ENCODE measurements around the gene IGF1. TPM values are rescaled to one million over a fixed set of nuclear protein-coding genes. Genes with fewer than 3 reads are reported as not detected.

The IGF1 gene
- polyA plus RNA-seq, 1 of the 3 experiments (the other 2 are of a cell fraction): 0.07 TPM

DNA sequence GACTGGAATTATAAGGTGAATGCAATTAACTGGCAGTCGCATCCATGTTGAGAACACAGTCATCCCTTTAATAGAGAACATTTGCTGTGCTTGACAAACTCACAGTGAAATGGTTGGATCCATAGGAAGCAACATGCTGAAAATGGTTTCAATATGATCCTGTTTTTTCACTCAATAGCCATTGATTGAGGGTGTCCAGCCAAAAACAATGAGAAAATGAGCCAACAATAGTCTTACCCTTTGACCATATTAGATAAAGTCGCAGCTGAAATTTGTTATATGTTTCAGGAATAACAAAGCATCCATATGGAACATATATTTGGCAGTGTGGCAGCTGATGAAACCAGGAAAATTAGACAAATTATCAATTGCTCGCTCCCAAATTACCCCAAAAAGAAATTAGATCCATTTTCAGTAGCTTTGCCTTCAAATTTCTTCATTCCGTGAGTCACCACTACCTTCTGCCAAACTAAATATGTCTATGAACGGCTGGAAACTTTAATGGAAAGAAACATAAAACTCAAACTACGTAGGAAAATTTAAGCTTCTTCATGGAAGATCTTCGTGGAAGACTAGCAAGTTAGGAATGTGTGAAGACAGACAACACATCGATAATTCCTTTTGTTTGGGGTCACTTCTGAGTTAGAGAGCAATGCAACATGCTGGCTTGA is 17.4 kb downstream of the IGF1 start:
- peak overlapping the region in 1 of 2 experiments; percentile 50; a peak in 2 of 4 replicates for H3K27ac ChIP-seq (ENCODE audit: low read depth in 2 of 2, low read length in 1 of 2)
- no peak overlapping the region for H3K9ac ChIP-seq
- H3K4me2 ChIP-seq: peak overlapping the region; percentile 42
- H3F3A ChIP-seq (replicated peaks; ENCODE audit: insufficient read depth): peaks cover 12% of the 10 kb centered on the region
- TF ChIP-seq ELF1 (IDR thresholded peaks at IDR 0.05) (no peak), FOSL2 (IDR thresholded peaks at IDR 0.05; ENCODE audit: borderline replicate concordance, low read depth) (0 out of 2 replicates have a peak, but pooled peaks have one; percentile 32), JUND (IDR thresholded peaks at IDR 0.05) (peak; percentile 38; the same call in 1 of the 2 replicates), NFIC (IDR thresholded peaks at IDR 0.05; ENCODE audit: borderline replicate concordance) (peak; percentile 44; the same call in 1 of the 2 replicates)
- TF ChIP-seq, protein P1, sequence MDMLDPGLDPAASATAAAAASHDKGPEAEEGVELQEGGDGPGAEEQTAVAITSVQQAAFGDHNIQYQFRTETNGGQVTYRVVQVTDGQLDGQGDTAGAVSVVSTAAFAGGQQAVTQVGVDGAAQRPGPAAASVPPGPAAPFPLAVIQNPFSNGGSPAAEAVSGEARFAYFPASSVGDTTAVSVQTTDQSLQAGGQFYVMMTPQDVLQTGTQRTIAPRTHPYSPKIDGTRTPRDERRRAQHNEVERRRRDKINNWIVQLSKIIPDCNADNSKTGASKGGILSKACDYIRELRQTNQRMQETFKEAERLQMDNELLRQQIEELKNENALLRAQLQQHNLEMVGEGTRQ (IDR thresholded peaks at IDR 0.05; ENCODE audit: borderline replicate concordance, low read depth, low read length): no peak
- TF ChIP-seq, protein P2, sequence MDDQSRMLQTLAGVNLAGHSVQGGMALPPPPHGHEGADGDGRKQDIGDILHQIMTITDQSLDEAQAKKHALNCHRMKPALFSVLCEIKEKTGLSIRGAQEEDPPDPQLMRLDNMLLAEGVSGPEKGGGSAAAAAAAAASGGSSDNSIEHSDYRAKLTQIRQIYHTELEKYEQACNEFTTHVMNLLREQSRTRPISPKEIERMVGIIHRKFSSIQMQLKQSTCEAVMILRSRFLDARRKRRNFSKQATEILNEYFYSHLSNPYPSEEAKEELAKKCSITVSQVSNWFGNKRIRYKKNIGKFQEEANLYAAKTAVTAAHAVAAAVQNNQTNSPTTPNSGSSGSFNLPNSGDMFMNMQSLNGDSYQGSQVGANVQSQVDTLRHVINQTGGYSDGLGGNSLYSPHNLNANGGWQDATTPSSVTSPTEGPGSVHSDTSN (IDR thresholded peaks at IDR 0.05): peak; percentile 25
- no peaks in the 10 kb centered on the region for H3K9me3 ChIP-seq
- ChIA-PET CTCF (interaction anchor here (0.6 to 1.2 kb wide), 3 partner anchors 16 to 534 kb away, joined by 3 read pairs; no protein-coding TSS in a partner anchor), POLR2A (no interaction called here)
- 8% methylated on average over 8 of the region's 8 CpGs for WGBS (ENCODE audit: low lambda C conversion rate)
- H3K36me3 ChIP-seq (replicated peaks in 1 of 2; ENCODE audit: control insufficient read depth in 1 of 2, insufficient read depth in 2 of 2, low read length in 1 of 2): no peaks in the 10 kb centered on the region
- no peaks in the 10 kb centered on the region for H3K9me2 ChIP-seq
- H2AFZ ChIP-seq (ENCODE audit: low read depth): no peak overlapping the region
- H3K79me2 ChIP-seq (ENCODE audit: insufficient read depth): no peaks in the 10 kb centered on the region
- no peak for DNase-seq
- no peaks in the 10 kb centered on the region for H4K20me1 ChIP-seq (ENCODE audit: insufficient read depth)
- H3K4me3 ChIP-seq (ENCODE audit: low read depth in 2 of 2, low read length in 1 of 2): no peak overlapping the region; a peak in 1 of 4 replicates
- no peaks in the 10 kb centered on the region for H3K27me3 ChIP-seq (ENCODE audit: insufficient read depth)
- H3K4me1 ChIP-seq (ENCODE audit: control insufficient read depth in 1 of 2, insufficient read depth in 2 of 2, low read depth in 1 of 2, low read length in 1 of 2): peaks cover 0 to 5% of the 10 kb centered on the region in 2 experiments; a peak in 1 of 4 replicates

DNA sequence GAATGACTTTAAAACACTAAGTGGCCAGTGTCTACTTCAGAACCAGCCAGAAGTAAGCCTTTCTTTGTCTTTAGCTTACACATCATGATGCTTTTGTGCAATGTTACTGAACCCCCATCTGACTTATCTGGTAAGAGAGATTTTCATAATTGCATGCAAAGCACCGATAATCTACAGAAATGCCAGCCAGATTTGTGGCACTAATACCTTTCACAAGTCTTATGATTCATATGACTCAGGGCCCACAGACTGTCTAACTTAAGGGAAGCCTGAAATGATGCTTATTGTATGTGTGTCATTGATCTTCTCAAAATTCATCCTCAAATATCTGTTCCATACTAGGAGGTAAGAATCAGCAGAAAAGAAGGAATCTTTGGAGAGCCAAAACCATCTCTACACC is 18.0 kb downstream of the IGF1 start:
- ChIA-PET POLR2A (no interaction called here), CTCF (interaction anchor here (0.5 to 1.0 kb wide), 2 partner anchors 16 kb away, joined by 3 read pairs; no protein-coding TSS in a partner anchor)
- 14% methylated on average over 1 of the region's 1 CpG for WGBS (ENCODE audit: low lambda C conversion rate)
- Histone ChIP-seq H3K79me2 (ENCODE audit: insufficient read depth) (no peaks in the 10 kb centered on the region), H2AFZ (ENCODE audit: low read depth) (no peak overlapping the region), H3K27ac (ENCODE audit: low read depth in 2 of 2, low read length in 1 of 2) (no peak overlapping the region), H3K9me2 (no peaks in the 10 kb centered on the region), H3K27me3 (ENCODE audit: insufficient read depth) (no peaks in the 10 kb centered on the region), H3F3A (replicated peaks; ENCODE audit: insufficient read depth) (peaks cover 12% of the 10 kb centered on the region), H3K4me2 (0 out of 2 replicates have a peak overlapping the region, but pooled peaks have one; percentile 42), H3K36me3 (replicated peaks in 1 of 2; ENCODE audit: control insufficient read depth in 1 of 2, insufficient read depth in 2 of 2, low read length in 1 of 2) (no peaks in the 10 kb centered on the region), H3K4me1 (ENCODE audit: control insufficient read depth in 1 of 2, insufficient read depth in 2 of 2, low read depth in 1 of 2, low read length in 1 of 2) (peaks cover 0 to 5% of the 10 kb centered on the region in 2 experiments; a peak in 1 of 4 replicates), H3K9me3 (no peaks in the 10 kb centered on the region), H3K9ac (no peak overlapping the region), H3K4me3 (ENCODE audit: low read depth in 2 of 2, low read length in 1 of 2) (no peak overlapping the region; a peak in 1 of 4 replicates), H4K20me1 (ENCODE audit: insufficient read depth) (no peaks in the 10 kb centered on the region)
- DNase-seq: no peak
- no peak for TF ChIP-seq FOSL2 (IDR thresholded peaks at IDR 0.05; ENCODE audit: borderline replicate concordance, low read depth)
- TF ChIP-seq, protein P3, sequence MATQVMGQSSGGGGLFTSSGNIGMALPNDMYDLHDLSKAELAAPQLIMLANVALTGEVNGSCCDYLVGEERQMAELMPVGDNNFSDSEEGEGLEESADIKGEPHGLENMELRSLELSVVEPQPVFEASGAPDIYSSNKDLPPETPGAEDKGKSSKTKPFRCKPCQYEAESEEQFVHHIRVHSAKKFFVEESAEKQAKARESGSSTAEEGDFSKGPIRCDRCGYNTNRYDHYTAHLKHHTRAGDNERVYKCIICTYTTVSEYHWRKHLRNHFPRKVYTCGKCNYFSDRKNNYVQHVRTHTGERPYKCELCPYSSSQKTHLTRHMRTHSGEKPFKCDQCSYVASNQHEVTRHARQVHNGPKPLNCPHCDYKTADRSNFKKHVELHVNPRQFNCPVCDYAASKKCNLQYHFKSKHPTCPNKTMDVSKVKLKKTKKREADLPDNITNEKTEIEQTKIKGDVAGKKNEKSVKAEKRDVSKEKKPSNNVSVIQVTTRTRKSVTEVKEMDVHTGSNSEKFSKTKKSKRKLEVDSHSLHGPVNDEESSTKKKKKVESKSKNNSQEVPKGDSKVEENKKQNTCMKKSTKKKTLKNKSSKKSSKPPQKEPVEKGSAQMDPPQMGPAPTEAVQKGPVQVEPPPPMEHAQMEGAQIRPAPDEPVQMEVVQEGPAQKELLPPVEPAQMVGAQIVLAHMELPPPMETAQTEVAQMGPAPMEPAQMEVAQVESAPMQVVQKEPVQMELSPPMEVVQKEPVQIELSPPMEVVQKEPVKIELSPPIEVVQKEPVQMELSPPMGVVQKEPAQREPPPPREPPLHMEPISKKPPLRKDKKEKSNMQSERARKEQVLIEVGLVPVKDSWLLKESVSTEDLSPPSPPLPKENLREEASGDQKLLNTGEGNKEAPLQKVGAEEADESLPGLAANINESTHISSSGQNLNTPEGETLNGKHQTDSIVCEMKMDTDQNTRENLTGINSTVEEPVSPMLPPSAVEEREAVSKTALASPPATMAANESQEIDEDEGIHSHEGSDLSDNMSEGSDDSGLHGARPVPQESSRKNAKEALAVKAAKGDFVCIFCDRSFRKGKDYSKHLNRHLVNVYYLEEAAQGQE (IDR thresholded peaks at IDR 0.05; ENCODE audit: low read depth, low read length): no peak
- no peak for TF ChIP-seq NFIC (IDR thresholded peaks at IDR 0.05; ENCODE audit: borderline replicate concordance)
- no peak for TF ChIP-seq MEF2A (IDR thresholded peaks at IDR 0.05; ENCODE audit: borderline replicate concordance, low read depth)
- no peak for TF ChIP-seq NRF1 (IDR thresholded peaks at IDR 0.05; ENCODE audit: low read depth, low read length)
- TF ChIP-seq CHD2 (IDR thresholded peaks at IDR 0.05; ENCODE audit: low read length, partially characterized antibody): no peak
- TF ChIP-seq SMC3 (IDR thresholded peaks at IDR 0.05; ENCODE audit: low read depth, low read length): no peak
- TF ChIP-seq, protein P4, sequence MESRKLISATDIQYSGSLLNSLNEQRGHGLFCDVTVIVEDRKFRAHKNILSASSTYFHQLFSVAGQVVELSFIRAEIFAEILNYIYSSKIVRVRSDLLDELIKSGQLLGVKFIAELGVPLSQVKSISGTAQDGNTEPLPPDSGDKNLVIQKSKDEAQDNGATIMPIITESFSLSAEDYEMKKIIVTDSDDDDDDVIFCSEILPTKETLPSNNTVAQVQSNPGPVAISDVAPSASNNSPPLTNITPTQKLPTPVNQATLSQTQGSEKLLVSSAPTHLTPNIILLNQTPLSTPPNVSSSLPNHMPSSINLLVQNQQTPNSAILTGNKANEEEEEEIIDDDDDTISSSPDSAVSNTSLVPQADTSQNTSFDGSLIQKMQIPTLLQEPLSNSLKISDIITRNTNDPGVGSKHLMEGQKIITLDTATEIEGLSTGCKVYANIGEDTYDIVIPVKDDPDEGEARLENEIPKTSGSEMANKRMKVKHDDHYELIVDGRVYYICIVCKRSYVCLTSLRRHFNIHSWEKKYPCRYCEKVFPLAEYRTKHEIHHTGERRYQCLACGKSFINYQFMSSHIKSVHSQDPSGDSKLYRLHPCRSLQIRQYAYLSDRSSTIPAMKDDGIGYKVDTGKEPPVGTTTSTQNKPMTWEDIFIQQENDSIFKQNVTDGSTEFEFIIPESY (IDR thresholded peaks at IDR 0.05; ENCODE audit: borderline replicate concordance, low read depth): no peak
- TF ChIP-seq, protein P5, sequence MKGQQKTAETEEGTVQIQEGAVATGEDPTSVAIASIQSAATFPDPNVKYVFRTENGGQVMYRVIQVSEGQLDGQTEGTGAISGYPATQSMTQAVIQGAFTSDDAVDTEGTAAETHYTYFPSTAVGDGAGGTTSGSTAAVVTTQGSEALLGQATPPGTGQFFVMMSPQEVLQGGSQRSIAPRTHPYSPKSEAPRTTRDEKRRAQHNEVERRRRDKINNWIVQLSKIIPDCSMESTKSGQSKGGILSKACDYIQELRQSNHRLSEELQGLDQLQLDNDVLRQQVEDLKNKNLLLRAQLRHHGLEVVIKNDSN (IDR thresholded peaks at IDR 0.05; ENCODE audit: borderline replicate concordance, low read depth): no peak
- TF ChIP-seq EZH2phosphoT487 (IDR thresholded peaks at IDR 0.05; ENCODE audit: borderline replicate concordance, low read depth): no peak
- TF ChIP-seq, protein P2 (IDR thresholded peaks at IDR 0.05): no peak

Data from SK-N-SH (cell line).